ENCODE measurements around the gene SCN10A. TPM values are rescaled to one million over a fixed set of nuclear protein-coding genes. Genes with fewer than 3 reads are reported as not detected.

The SCN10A gene
- total RNA-seq, 1 experiment from 2014 or later: not detected

- H3K27me3 ChIP-seq (ENCODE audit: control insufficient read depth, insufficient read depth, low read length): no peaks in the 10 kb centered on the region
- DNase-seq: no peak
- no peaks in the 10 kb centered on the region for H3K36me3 ChIP-seq (replicated peaks; ENCODE audit: control insufficient read depth, insufficient read depth, low read length)
- no peak overlapping the region for H3K4me3 ChIP-seq (ENCODE audit: insufficient read depth, low read depth, low read length)
Observed at GRCh38 chr3:38669668-38670067, 146.3 kb downstream of the SCN10A start.

- Histone ChIP-seq H3K36me3 (replicated peaks; ENCODE audit: control insufficient read depth, insufficient read depth, low read length) (no peaks in the 10 kb centered on the region), H3K27me3 (ENCODE audit: control insufficient read depth, insufficient read depth, low read length) (no peaks in the 10 kb centered on the region), H3K4me3 (ENCODE audit: insufficient read depth, low read depth, low read length) (no peak overlapping the region)
- peak; percentile 69 for DNase-seq
Observed at GRCh38 chr3:38662544-38662943, 153.5 kb downstream of the SCN10A start.

GRCh38 chr3:38658841-38659240 is 157.2 kb downstream of the SCN10A start:
- no peak for DNase-seq
- H3K4me3 ChIP-seq (ENCODE audit: insufficient read depth, low read depth, low read length): no peak overlapping the region
- H3K27me3 ChIP-seq (ENCODE audit: control insufficient read depth, insufficient read depth, low read length): no peaks in the 10 kb centered on the region; the same call in 1 of the 2 replicates
- no peaks in the 10 kb centered on the region for H3K36me3 ChIP-seq (replicated peaks; ENCODE audit: control insufficient read depth, insufficient read depth, low read length)

GRCh38 chr3:38657369-38657768 is 158.6 kb downstream of the SCN10A start:
- H3K36me3 ChIP-seq (replicated peaks; ENCODE audit: control insufficient read depth, insufficient read depth, low read length): no peaks in the 10 kb centered on the region
- no peaks in the 10 kb centered on the region; the same call in 1 of the 2 replicates for H3K27me3 ChIP-seq (ENCODE audit: control insufficient read depth, insufficient read depth, low read length)
- H3K4me3 ChIP-seq (ENCODE audit: insufficient read depth, low read depth, low read length): no peak overlapping the region
- no peak for DNase-seq

GRCh38 chr3:38655708-38656300 is 160.2 kb downstream of the SCN10A start:
- H3K36me3 ChIP-seq (replicated peaks; ENCODE audit: control insufficient read depth, insufficient read depth, low read length): no peaks in the 10 kb centered on the region
- DNase-seq: peak; percentile 69
- H3K27me3 ChIP-seq (ENCODE audit: control insufficient read depth, insufficient read depth, low read length): peaks cover 8% of the 10 kb centered on the region
- H3K4me3 ChIP-seq (ENCODE audit: insufficient read depth, low read depth, low read length): no peak overlapping the region

- Histone ChIP-seq H3K36me3 (replicated peaks; ENCODE audit: control insufficient read depth, insufficient read depth, low read length) (no peaks in the 10 kb centered on the region), H3K4me3 (ENCODE audit: insufficient read depth, low read depth, low read length) (no peak overlapping the region), H3K27me3 (ENCODE audit: control insufficient read depth, insufficient read depth, low read length) (peaks cover 22% of the 10 kb centered on the region)
- DNase-seq: no peak
Observed at GRCh38 chr3:38653685-38654537, 162.1 kb downstream of the SCN10A start.

GRCh38 chr3:38652934-38653333 is 163.1 kb downstream of the SCN10A start:
- no peak overlapping the region for H3K4me3 ChIP-seq (ENCODE audit: insufficient read depth, low read depth, low read length)
- no peak for DNase-seq
- no peaks in the 10 kb centered on the region for H3K36me3 ChIP-seq (replicated peaks; ENCODE audit: control insufficient read depth, insufficient read depth, low read length)
- peaks cover 32% of the 10 kb centered on the region for H3K27me3 ChIP-seq (ENCODE audit: control insufficient read depth, insufficient read depth, low read length)

- H3K27me3 ChIP-seq (ENCODE audit: control insufficient read depth, insufficient read depth, low read length): peaks cover 38% of the 10 kb centered on the region
- H3K4me3 ChIP-seq (ENCODE audit: insufficient read depth, low read depth, low read length): peak overlapping the region; percentile 36
- DNase-seq: peak; percentile 84
- no peaks in the 10 kb centered on the region for H3K36me3 ChIP-seq (replicated peaks; ENCODE audit: control insufficient read depth, insufficient read depth, low read length)
Observed at GRCh38 chr3:38651153-38651789, 164.7 kb downstream of the SCN10A start.

- no peak for DNase-seq
- peaks cover 38% of the 10 kb centered on the region for H3K27me3 ChIP-seq (ENCODE audit: control insufficient read depth, insufficient read depth, low read length)
- H3K4me3 ChIP-seq (ENCODE audit: insufficient read depth, low read depth, low read length): no peak overlapping the region
- H3K36me3 ChIP-seq (replicated peaks; ENCODE audit: control insufficient read depth, insufficient read depth, low read length): no peaks in the 10 kb centered on the region
Observed at GRCh38 chr3:38650248-38650951, 165.6 kb downstream of the SCN10A start.

- H3K27me3 ChIP-seq (ENCODE audit: control insufficient read depth, insufficient read depth, low read length): peaks cover 38% of the 10 kb centered on the region
- peak within 1 kb of the TSS; percentile 67 for H3K4me3 ChIP-seq (ENCODE audit: insufficient read depth, low read depth, low read length)
- peak; percentile 99 for DNase-seq
- no peaks in the 10 kb centered on the region for H3K36me3 ChIP-seq (replicated peaks; ENCODE audit: control insufficient read depth, insufficient read depth, low read length)
Observed at GRCh38 chr3:38649500-38650247, 166.3 kb downstream of the SCN10A start, which contains the start of gene SCN5A. Gene SCN5A, minus strand, starts transcription at chr3:38649687. Its CDS starts 16,380 bp downstream, at chr3:38633307.

GRCh38 chr3:38648659-38649499 is 167.1 kb downstream of the SCN10A start:
- Histone ChIP-seq H3K27me3 (ENCODE audit: control insufficient read depth, insufficient read depth, low read length) (peaks cover 38% of the 10 kb centered on the region), H3K36me3 (replicated peaks; ENCODE audit: control insufficient read depth, insufficient read depth, low read length) (no peaks in the 10 kb centered on the region), H3K4me3 (ENCODE audit: insufficient read depth, low read depth, low read length) (peak overlapping the region; percentile 67)
- peak; percentile 89 for DNase-seq

GRCh38 chr3:38648024-38648658 is 167.9 kb downstream of the SCN10A start:
- Histone ChIP-seq H3K36me3 (replicated peaks; ENCODE audit: control insufficient read depth, insufficient read depth, low read length) (no peaks in the 10 kb centered on the region), H3K27me3 (ENCODE audit: control insufficient read depth, insufficient read depth, low read length) (peaks cover 38% of the 10 kb centered on the region), H3K4me3 (ENCODE audit: insufficient read depth, low read depth, low read length) (no peak overlapping the region; the same call in 1 of the 2 replicates)
- DNase-seq: no peak
